ENCODE measurements around the gene DGKH.

Gene DGKH

DNA sequence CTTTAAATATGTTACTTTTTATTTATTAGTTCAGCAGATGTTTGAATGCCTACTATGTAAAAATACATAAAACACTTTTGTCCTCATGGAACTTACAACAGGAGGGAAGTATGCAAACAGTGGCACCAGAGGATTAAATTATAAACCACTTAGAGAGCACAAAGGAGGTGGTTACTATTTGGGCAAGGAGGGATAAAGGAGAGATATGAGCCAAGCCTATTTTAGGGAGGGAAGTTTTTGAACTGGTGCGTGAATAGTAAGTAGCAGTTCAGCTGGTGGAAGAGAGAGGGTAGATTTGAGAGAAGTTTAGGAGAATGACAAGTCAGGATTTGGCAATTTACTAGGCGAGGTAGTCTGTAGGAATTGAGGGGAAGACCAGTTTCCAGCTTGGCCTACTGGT, 232.1 kb downstream of the DGKH start:
- no peak for DNase-seq

DNA sequence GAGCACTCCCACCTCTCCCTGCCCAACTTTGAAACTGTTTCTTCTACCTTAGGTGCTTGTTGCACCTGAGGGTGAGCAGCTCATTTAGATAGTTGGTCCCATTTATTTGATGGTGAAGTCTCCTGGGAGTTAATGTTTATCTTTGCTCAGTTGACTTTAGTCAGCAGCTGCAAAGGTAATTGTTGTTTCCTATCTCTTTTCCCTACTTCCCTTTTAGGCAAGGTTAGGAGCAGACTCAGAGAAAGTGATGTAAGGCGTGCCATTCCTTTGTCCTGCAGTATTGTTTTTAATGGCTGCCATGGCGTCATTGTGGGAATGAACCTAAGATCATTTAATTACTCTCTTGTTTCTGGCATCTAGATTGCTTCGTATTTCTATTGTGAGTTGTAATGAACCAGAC, 235.1 kb downstream of the DGKH start:
- no peak for DNase-seq

DNA sequence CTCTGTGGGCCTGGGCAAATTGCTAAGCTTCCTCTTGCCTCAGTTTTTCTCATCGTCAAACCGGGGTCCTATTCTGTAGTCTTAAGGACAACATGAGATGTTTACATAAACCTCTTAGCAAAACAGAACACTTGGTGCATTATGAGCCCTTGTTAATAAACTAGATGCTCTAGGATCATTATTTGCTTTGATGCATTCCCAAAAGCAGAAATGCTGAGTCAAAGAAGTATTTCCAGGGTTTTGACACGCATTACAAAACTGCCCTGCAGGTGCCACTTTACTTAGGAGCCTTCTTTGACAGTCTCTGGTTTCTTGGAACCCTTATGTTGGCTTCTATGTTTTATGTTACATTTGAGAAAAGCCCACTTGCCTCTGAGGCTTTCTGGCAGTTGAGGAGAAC, 235.6 kb downstream of the DGKH start:
- DNase-seq = no peak
